IMR-90 (cell line): ENCODE results near the gene SLC25A40. TPM values are rescaled to one million over a fixed set of nuclear protein-coding genes. Genes with fewer than 3 reads are reported as not detected.

Source experiments
- ATAC-seq: fragments of 200-7000 bp; cut with Tn5 transposase; 2 replicates; pipeline ENCODE4 v1.9.1; 2020; ENCODE audit warnings: low read depth, mild to moderate bottlenecking, moderate library complexity
- BruUV-seq: library from RNA; stranded (reverse); fragments of 400-500 nt; replicated peaks from 2 replicates; lab custom pipeline; 2021; lab: Mats Ljungman, UMichigan
- CTCF ChIA-PET: fragments of 300-600 bp; formaldehyde crosslinking; extraction: SDS; loops from one replicate; lab custom pipeline; 2021; ENCODE audit warnings: antibody characterized with exemption; lab: Yijun Ruan, JAX
- POLR2A ChIA-PET: fragments of 300-600 bp; sonication (Branson Sonifier 250); formaldehyde crosslinking; loops from one replicate; lab custom pipeline; 2022; ENCODE audit warnings: antibody characterized with exemption; ENCODE audit not compliant: unreplicated experiment; lab: Charles Lee
- DNase-seq: peaks from one replicate; pipeline ENCODE4 v3.0.0; 2013
- H2AFZ ChIP-seq: replicated peaks from 2 replicates; pipeline ENCODE3; 2013; ENCODE audit warnings: low read length, mild to moderate bottlenecking; ENCODE audit not compliant: poor library complexity
- H2AK5ac ChIP-seq: 2 replicates; pipeline ENCODE4 v1.6.1; 2013; ENCODE audit warnings: low read depth, low read length, inconsistent platforms
- H2AK9ac ChIP-seq: replicated peaks from 2 replicates; pipeline ENCODE3; 2013; ENCODE audit warnings: mild to moderate bottlenecking, low read depth, low read length, moderate library complexity; ENCODE audit not compliant: poor library complexity
- H2BK120ac ChIP-seq: 2 replicates; pipeline ENCODE4 v1.6.1; 2013; ENCODE audit warnings: low read depth, low read length, inconsistent platforms
- H2BK15ac ChIP-seq: 3 replicates; pipeline ENCODE4 v1.6.1; 2013; ENCODE audit warnings: low read depth, low read length, inconsistent platforms
- H2BK20ac ChIP-seq: 2 replicates; pipeline ENCODE4 v1.6.1; 2013; ENCODE audit warnings: low read depth, mild to moderate bottlenecking, inconsistent platforms, low read length, moderate library complexity
- H2BK5ac ChIP-seq: 2 replicates; pipeline ENCODE4 v1.6.1; 2013; ENCODE audit warnings: mild to moderate bottlenecking, low read depth, low read length, inconsistent platforms; ENCODE audit not compliant: poor library complexity, severe bottlenecking
- H3K14ac ChIP-seq: replicated peaks from 2 replicates; pipeline ENCODE4 v1.6.1; 2013; ENCODE audit warnings: low read depth, low read length, inconsistent platforms
- H3K18ac ChIP-seq: 2 replicates; pipeline ENCODE4 v1.6.1; 2013; ENCODE audit warnings: low read depth, low read length, control low read depth
- H3K23ac ChIP-seq: 2 replicates; pipeline ENCODE4 v1.6.1; 2013; ENCODE audit warnings: low read depth, low read length, inconsistent platforms
- H3K27ac ChIP-seq: 2 replicates; pipeline ENCODE4 v1.5.1; 2013; ENCODE audit warnings: mild to moderate bottlenecking, control low read depth, low read length; ENCODE audit not compliant: insufficient read depth
- H3K27me3 ChIP-seq: 2 replicates; pipeline ENCODE4 v1.6.1; 2013; ENCODE audit warnings: low read length; ENCODE audit not compliant: control insufficient read depth, insufficient read depth
- H3K36me3 ChIP-seq: 2 replicates; pipeline ENCODE4 v1.6.1; 2013; ENCODE audit warnings: low read length, mixed read lengths; ENCODE audit not compliant: control insufficient read depth, insufficient read depth
- H3K4ac ChIP-seq: 2 replicates; pipeline ENCODE4 v1.6.1; 2013; ENCODE audit warnings: low read depth, low read length, inconsistent platforms
- H3K4me1 ChIP-seq: 2 replicates; pipeline ENCODE4 v1.6.1; 2013; ENCODE audit warnings: low read length, mixed read lengths; ENCODE audit not compliant: control insufficient read depth, insufficient read depth
- H3K4me2 ChIP-seq: 2 replicates; pipeline ENCODE4 v1.6.1; 2013; ENCODE audit warnings: low read depth, mild to moderate bottlenecking, control low read depth, low read length, moderate library complexity
- H3K4me3 ChIP-seq: 2 replicates; pipeline ENCODE4 v1.5.1; 2013; ENCODE audit warnings: low read depth, mild to moderate bottlenecking, control low read depth, low read length, moderate library complexity; ENCODE audit not compliant: insufficient read depth
- H3K56ac ChIP-seq: 2 replicates; pipeline ENCODE4 v1.6.1; 2013; ENCODE audit warnings: low read length, inconsistent platforms; ENCODE audit not compliant: insufficient read depth; ENCODE audit errors: extremely low read depth
- H3K79me1 ChIP-seq, 2 experiments: 2 replicates each; pipeline ENCODE4 v1.6.1; 2013; ENCODE audit warnings: low read length in 2 of 2, inconsistent platforms in 1 of 2, low read depth in 1 of 2
- H3K9ac ChIP-seq: 2 replicates; pipeline ENCODE4 v1.6.1; 2013; ENCODE audit warnings: low read depth, low read length, control low read depth
- H3K9me1 ChIP-seq: 2 replicates; pipeline ENCODE4 v1.6.1; 2013; ENCODE audit warnings: low read length, inconsistent platforms; ENCODE audit not compliant: insufficient read depth
- H3K9me3 ChIP-seq: 2 replicates; pipeline ENCODE4 v1.6.1; 2013; ENCODE audit warnings: low read length; ENCODE audit not compliant: control insufficient read depth, insufficient read depth
- H4K20me1 ChIP-seq: 2 replicates; pipeline ENCODE4 v1.6.1; 2013; ENCODE audit warnings: low read length, inconsistent platforms; ENCODE audit not compliant: insufficient read depth
- H4K5ac ChIP-seq: 2 replicates; pipeline ENCODE4 v1.6.1; 2013; ENCODE audit warnings: mild to moderate bottlenecking, low read depth, low read length, control low read depth
- H4K8ac ChIP-seq, 2 experiments: 2 replicates each; pipeline ENCODE4 v1.6.1; 2013; ENCODE audit warnings: low read depth in 2 of 2, low read length in 2 of 2, control low read depth in 1 of 2, inconsistent platforms in 1 of 2
- H4K91ac ChIP-seq: 2 replicates; pipeline ENCODE4 v1.6.1; 2013; ENCODE audit warnings: low read depth, low read length, inconsistent platforms; ENCODE audit not compliant: insufficient read depth
- BHLHE40 ChIP-seq: fragments of 150-350 bp; IDR thresholded peaks from 2 replicates; pipeline ENCODE4 v1.6.1; 2016; ENCODE audit warnings: mild to moderate bottlenecking, low read depth, low read length
- CEBPB ChIP-seq: IDR thresholded peaks from 2 replicates; pipeline ENCODE4 v1.6.1; 2012; ENCODE audit warnings: low read depth, low read length, improper control_type of control experiment
- CHD1 ChIP-seq: IDR thresholded peaks from 2 replicates; pipeline ENCODE4 v1.6.1; 2012; ENCODE audit warnings: low read depth, low read length, improper control_type of control experiment
- MAFK ChIP-seq: IDR thresholded peaks from 2 replicates; pipeline ENCODE4 v1.6.1; 2012; ENCODE audit warnings: low read depth, low read length, improper control_type of control experiment
- MAZ ChIP-seq: IDR thresholded peaks from 2 replicates; pipeline ENCODE4 v1.6.1; 2012; ENCODE audit warnings: low read depth, mild to moderate bottlenecking, low read length, improper control_type of control experiment, moderate library complexity, borderline replicate concordance
- MXI1 ChIP-seq: IDR thresholded peaks from 2 replicates; pipeline ENCODE4 v1.6.1; 2012; ENCODE audit warnings: low read depth, mild to moderate bottlenecking, low read length, moderate library complexity, borderline replicate concordance
- NFE2L2 ChIP-seq: fragments of 150-350 bp; IDR thresholded peaks from 2 replicates; pipeline ENCODE4 v1.6.1; 2016; ENCODE audit warnings: low read depth, mild to moderate bottlenecking, low read length
- POLR2A ChIP-seq: IDR thresholded peaks from 2 replicates; pipeline ENCODE4 v1.6.1; 2012; ENCODE audit warnings: mild to moderate bottlenecking, low read depth, low read length
- RAD21 ChIP-seq: IDR thresholded peaks from 2 replicates; pipeline ENCODE4 v1.6.1; 2012; ENCODE audit warnings: low read length, improper control_type of control experiment
- RCOR1 ChIP-seq: IDR thresholded peaks from 2 replicates; pipeline ENCODE4 v1.6.1; 2012; ENCODE audit warnings: mild to moderate bottlenecking, low read length, improper control_type of control experiment; ENCODE audit not compliant: insufficient replicate concordance
- RFX5 ChIP-seq: IDR thresholded peaks from 2 replicates; pipeline ENCODE4 v1.8.0; 2012; ENCODE audit warnings: low read depth, mild to moderate bottlenecking, low read length, moderate library complexity
- SMC3 ChIP-seq: fragments of 150-350 bp; IDR thresholded peaks from 2 replicates; pipeline ENCODE4 v1.6.1; 2016; ENCODE audit warnings: low read depth, mild to moderate bottlenecking, antibody characterized with exemption, low read length, moderate library complexity
- USF2 ChIP-seq: fragments of 150-350 bp; IDR thresholded peaks from 2 replicates; pipeline ENCODE4 v1.6.1; 2017; ENCODE audit warnings: mild to moderate bottlenecking, antibody characterized with exemption, low read length, low read depth
- WGBS, 2 experiments: methylation state at CpG; one replicate each; pipeline versions ENCODE4 v1.1.5 to v1.1.7; 2013; ENCODE audit warnings: missing lambda C conversion rate in 2 of 2; ENCODE audit not compliant: insufficient read length in 1 of 2; ENCODE audit errors: extremely low coverage in 2 of 2; 5-methylcytosine and 5-hydroxymethylcytosine counted together
- dilution Hi-C: fragments of 300-500 bp; cut with HindIII; formaldehyde crosslinking; loops from one replicate; pipeline ENCODE4 v1.14.3; 2018; ENCODE audit warnings: low sequenced_read_pairs; ENCODE audit not compliant: unreplicated experiment
- in situ Hi-C: fragments of 300-500 bp; cut with MboI; formaldehyde crosslinking; loops from 3 replicates; pipeline ENCODE4 v1.14.3; 2019; ENCODE audit warnings: low sequenced_read_pairs, inconsistent platforms, mixed read lengths
- intact Hi-C: fragments of 100-400 bp; cut with micrococcal nuclease; formaldehyde crosslinking; loops from 2 replicates; pipeline ENCODE4 v1.10.0; 2022
- polyA plus RNA-seq, 3 experiments: library from polyadenylated mRNA; depleted of rRNA; stranded (reverse); fragments of >200 nt; gene quantifications; 2 replicates each; pipeline ENCODE4 v1.2.3, GENCODE V29; 2012; ENCODE audit warnings: low replicate concordance in 1 of 3
- total RNA-seq: library from RNA; depleted of rRNA; stranded (reverse); fragments of >200 nt; gene quantifications from 2 replicates; pipeline ENCODE4 v1.2.3, GENCODE V29; 2012

Gene SLC25A40
- total and polyA plus RNA-seq, 2 of the 4 experiments (the other 2 are of a cell fraction) = 4.7 to 6.1 TPM

DNA sequence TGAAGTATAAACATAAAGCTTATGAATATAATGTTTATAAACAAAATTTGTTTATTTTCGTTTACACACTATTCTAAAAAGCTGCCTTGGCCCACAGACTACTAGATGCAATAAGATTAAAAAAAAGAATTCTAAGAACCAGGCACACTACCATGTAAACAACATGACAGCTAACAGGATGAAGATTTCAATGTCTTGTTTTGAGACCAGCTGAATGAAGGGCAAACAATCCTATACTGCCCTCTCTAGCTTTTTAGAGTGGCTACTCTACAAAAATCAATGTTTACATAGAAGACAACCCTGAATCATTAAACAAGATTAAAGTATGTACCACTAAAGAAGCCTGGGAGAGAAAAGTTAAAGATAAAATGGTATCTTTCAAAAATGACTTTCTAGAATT is 38.6 kb downstream of the SLC25A40 start:
- H3K9me1 ChIP-seq = no peaks in the 10 kb centered on the region
- no peaks in the 10 kb centered on the region for H3K27me3 ChIP-seq
- ChIA-PET POLR2A (interaction anchor here (0.6 kb wide), 1 partner anchor 13 kb away, joined by 6 read pairs; no protein-coding TSS in a partner anchor), CTCF (interaction anchor here (0.9 kb wide), 1 partner anchor 9 kb away, joined by 3 read pairs; no protein-coding TSS in a partner anchor)
- H3K36me3 ChIP-seq = no peaks in the 10 kb centered on the region
- intact Hi-C loops = loop anchor here (5.0 kb wide), 1 partner anchor 40 kb away; the partner anchor contains the start of genes DBF4 and SLC25A40
- H3K14ac ChIP-seq = no peak overlapping the region
- H2BK20ac ChIP-seq = no peak overlapping the region
- no peaks in the 10 kb centered on the region for H4K20me1 ChIP-seq
- no peak overlapping the region for H2BK120ac ChIP-seq
- H3K9ac ChIP-seq = no peak overlapping the region
- H2AFZ ChIP-seq = no peak overlapping the region
- in situ Hi-C loops = no loop called here
- WGBS, 2 experiments = no CpG with 5 or more reads among the region's 1 CpG
- no peak overlapping the region for H2BK5ac ChIP-seq
- H4K91ac ChIP-seq = no peak overlapping the region
- H3K18ac ChIP-seq = no peak overlapping the region
- no peak for DNase-seq
- 0 out of 2 replicates have a peak, but pooled peaks cover 2% of the 10 kb centered on the region for H3K4me1 ChIP-seq
- H3K4me3 ChIP-seq = no peak overlapping the region
- no peak overlapping the region for H3K56ac ChIP-seq
- H4K8ac ChIP-seq = no peak overlapping the region
- no TSS peak for BruUV-seq
- no peak overlapping the region for H2AK9ac ChIP-seq
- H3K4ac ChIP-seq = no peak overlapping the region
- no peak overlapping the region for H3K4me2 ChIP-seq
- no peak overlapping the region for H3K27ac ChIP-seq
- no peak overlapping the region for H2BK15ac ChIP-seq
- no peak overlapping the region for H3K23ac ChIP-seq
- H4K5ac ChIP-seq = no peak overlapping the region
- H3K9me3 ChIP-seq = no peaks in the 10 kb centered on the region
- ATAC-seq = no peak; the same call in none of the 2 replicates
- dilution Hi-C loops = no loop called here
- no peak overlapping the region for H2AK5ac ChIP-seq
- no peak for TF ChIP-seq MXI1
- no peak for TF ChIP-seq POLR2A
- no peak for TF ChIP-seq NFE2L2
- TF ChIP-seq USF2 = no peak
- no peak for TF ChIP-seq SMC3
- TF ChIP-seq MAFK = no peak
- no peak for TF ChIP-seq RAD21
- TF ChIP-seq CEBPB = no peak
- no peak for TF ChIP-seq CHD1
- no peak for TF ChIP-seq MAZ
- TF ChIP-seq BHLHE40 = no peak
- TF ChIP-seq RFX5 = no peak
- TF ChIP-seq RCOR1 = no peak
- H3K79me1 ChIP-seq = no peaks in the 10 kb centered on the region
